ENCODE results near the gene IKZF1.

GRCh38 chr7:50302486-50303334, 1.8 kb upstream of the IKZF1 start:
- TF ChIP-seq, protein P1, sequence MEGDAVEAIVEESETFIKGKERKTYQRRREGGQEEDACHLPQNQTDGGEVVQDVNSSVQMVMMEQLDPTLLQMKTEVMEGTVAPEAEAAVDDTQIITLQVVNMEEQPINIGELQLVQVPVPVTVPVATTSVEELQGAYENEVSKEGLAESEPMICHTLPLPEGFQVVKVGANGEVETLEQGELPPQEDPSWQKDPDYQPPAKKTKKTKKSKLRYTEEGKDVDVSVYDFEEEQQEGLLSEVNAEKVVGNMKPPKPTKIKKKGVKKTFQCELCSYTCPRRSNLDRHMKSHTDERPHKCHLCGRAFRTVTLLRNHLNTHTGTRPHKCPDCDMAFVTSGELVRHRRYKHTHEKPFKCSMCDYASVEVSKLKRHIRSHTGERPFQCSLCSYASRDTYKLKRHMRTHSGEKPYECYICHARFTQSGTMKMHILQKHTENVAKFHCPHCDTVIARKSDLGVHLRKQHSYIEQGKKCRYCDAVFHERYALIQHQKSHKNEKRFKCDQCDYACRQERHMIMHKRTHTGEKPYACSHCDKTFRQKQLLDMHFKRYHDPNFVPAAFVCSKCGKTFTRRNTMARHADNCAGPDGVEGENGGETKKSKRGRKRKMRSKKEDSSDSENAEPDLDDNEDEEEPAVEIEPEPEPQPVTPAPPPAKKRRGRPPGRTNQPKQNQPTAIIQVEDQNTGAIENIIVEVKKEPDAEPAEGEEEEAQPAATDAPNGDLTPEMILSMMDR (IDR thresholded peaks at IDR 0.05; ENCODE audit: low read depth, low read length, poor library complexity, severe bottlenecking): no peak
- no peak for TF ChIP-seq EZH2phosphoT487 (IDR thresholded peaks at IDR 0.05; ENCODE audit: borderline replicate concordance, low read length)
